ENCODE data around the gene PTPRK. TPM values are rescaled to one million over a fixed set of nuclear protein-coding genes. Genes with fewer than 3 reads are reported as not detected.

PTPRK gene
- total and polyA plus RNA-seq, 9 of the 15 experiments (the other 6 are each of a cell fraction or from before 2014, with no cell fraction given), result 0.04 to 0.51 TPM; not detected in 7

DNA sequence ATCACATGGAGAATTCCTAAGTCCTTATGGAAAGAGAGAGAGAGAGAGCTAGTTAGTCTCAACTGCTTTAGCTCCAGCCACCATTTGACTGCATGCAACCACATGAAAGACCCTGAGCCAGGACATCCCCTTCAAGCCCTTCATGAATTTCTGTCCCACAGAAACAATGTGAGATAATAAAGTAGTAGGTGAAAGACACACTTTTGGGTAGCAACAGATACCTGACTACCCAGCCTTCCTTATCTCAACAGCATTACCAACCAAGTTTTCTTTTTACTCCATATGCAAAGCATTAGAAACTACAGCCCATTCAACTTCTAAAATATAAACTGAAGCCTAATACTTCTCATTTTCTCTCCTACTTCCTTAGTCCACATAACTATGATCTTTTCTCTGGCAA lies 596.4 kb downstream of the PTPRK start:
- no peak for TF ChIP-seq STAG1 (CRISPR knock-in tag; IDR thresholded peaks at IDR 0.05; ENCODE audit: borderline replicate concordance)
- no peak for TF ChIP-seq LCOR (CRISPR knock-in tag; IDR thresholded peaks at IDR 0.05)
- TF ChIP-seq TEAD1 (CRISPR knock-in tag; IDR thresholded peaks at IDR 0.05), result no peak
- TF ChIP-seq ZNF217 (CRISPR knock-in tag; IDR thresholded peaks at IDR 0.05), result no peak
- TF ChIP-seq ADNP (tag; IDR thresholded peaks at IDR 0.05), result no peak
- TF ChIP-seq, protein P1, sequence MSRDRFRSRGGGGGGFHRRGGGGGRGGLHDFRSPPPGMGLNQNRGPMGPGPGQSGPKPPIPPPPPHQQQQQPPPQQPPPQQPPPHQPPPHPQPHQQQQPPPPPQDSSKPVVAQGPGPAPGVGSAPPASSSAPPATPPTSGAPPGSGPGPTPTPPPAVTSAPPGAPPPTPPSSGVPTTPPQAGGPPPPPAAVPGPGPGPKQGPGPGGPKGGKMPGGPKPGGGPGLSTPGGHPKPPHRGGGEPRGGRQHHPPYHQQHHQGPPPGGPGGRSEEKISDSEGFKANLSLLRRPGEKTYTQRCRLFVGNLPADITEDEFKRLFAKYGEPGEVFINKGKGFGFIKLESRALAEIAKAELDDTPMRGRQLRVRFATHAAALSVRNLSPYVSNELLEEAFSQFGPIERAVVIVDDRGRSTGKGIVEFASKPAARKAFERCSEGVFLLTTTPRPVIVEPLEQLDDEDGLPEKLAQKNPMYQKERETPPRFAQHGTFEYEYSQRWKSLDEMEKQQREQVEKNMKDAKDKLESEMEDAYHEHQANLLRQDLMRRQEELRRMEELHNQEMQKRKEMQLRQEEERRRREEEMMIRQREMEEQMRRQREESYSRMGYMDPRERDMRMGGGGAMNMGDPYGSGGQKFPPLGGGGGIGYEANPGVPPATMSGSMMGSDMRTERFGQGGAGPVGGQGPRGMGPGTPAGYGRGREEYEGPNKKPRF (IDR thresholded peaks at IDR 0.05; ENCODE audit: low read depth, low read length), result no peak
- TF ChIP-seq MTA1 (IDR thresholded peaks at IDR 0.05; ENCODE audit: borderline replicate concordance), result no peak
- no peak for TF ChIP-seq ZKSCAN8 (CRISPR knock-in tag; IDR thresholded peaks at IDR 0.05)
- TF ChIP-seq ZNF133 (CRISPR knock-in tag; IDR thresholded peaks at IDR 0.05), result no peak
- TF ChIP-seq ZNF197 (CRISPR knock-in tag; IDR thresholded peaks at IDR 0.05; ENCODE audit: low read depth), result no peak
- TF ChIP-seq, protein P2, sequence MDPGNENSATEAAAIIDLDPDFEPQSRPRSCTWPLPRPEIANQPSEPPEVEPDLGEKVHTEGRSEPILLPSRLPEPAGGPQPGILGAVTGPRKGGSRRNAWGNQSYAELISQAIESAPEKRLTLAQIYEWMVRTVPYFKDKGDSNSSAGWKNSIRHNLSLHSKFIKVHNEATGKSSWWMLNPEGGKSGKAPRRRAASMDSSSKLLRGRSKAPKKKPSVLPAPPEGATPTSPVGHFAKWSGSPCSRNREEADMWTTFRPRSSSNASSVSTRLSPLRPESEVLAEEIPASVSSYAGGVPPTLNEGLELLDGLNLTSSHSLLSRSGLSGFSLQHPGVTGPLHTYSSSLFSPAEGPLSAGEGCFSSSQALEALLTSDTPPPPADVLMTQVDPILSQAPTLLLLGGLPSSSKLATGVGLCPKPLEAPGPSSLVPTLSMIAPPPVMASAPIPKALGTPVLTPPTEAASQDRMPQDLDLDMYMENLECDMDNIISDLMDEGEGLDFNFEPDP (CRISPR knock-in tag; IDR thresholded peaks at IDR 0.05), result no peak
- TF ChIP-seq POLR2G (IDR thresholded peaks at IDR 0.05; ENCODE audit: low read depth, low read length), result no peak
- TF ChIP-seq, protein P3, sequence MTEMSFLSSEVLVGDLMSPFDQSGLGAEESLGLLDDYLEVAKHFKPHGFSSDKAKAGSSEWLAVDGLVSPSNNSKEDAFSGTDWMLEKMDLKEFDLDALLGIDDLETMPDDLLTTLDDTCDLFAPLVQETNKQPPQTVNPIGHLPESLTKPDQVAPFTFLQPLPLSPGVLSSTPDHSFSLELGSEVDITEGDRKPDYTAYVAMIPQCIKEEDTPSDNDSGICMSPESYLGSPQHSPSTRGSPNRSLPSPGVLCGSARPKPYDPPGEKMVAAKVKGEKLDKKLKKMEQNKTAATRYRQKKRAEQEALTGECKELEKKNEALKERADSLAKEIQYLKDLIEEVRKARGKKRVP (CRISPR knock-in tag; IDR thresholded peaks at IDR 0.05), result no peak
- no peak for TF ChIP-seq NFYB (IDR thresholded peaks at IDR 0.05; ENCODE audit: extremely low read depth, insufficient read length)
- no peak for TF ChIP-seq MEF2A (IDR thresholded peaks at IDR 0.05; ENCODE audit: control insufficient read depth, low read depth, low read length)
- no peak for TF ChIP-seq ZNF212 (CRISPR knock-in tag; IDR thresholded peaks at IDR 0.05)
- no peak for TF ChIP-seq NR1H2 (CRISPR knock-in tag; IDR thresholded peaks at IDR 0.05)
- TF ChIP-seq TFAM (CRISPR knock-in tag; conservative IDR thresholded peaks at IDR 0.05), result no peak
- TF ChIP-seq SIN3A (IDR thresholded peaks at IDR 0.05; ENCODE audit: borderline replicate concordance in 2 of 2, control insufficient read depth in 1 of 2, low read depth in 2 of 2, low read length in 2 of 2), result no peak
- H3K4me1 ChIP-seq (replicated peaks in 1 of 2; ENCODE audit: control insufficient read depth in 2 of 2, insufficient read depth in 2 of 2, low read length in 2 of 2), result no peaks in the 10 kb centered on the region
- no peak overlapping the region for H3K9ac ChIP-seq (ENCODE audit: insufficient read depth in 1 of 2, low read depth in 2 of 2, low read length in 2 of 2)
- H3K79me2 ChIP-seq (ENCODE audit: control insufficient read depth, insufficient read depth, low read length), result no peaks in the 10 kb centered on the region
- H2AFZ ChIP-seq (ENCODE audit: low read depth, low read length), result no peak overlapping the region
- ATAC-seq, result no peak
- ChIA-PET CTCF (ENCODE audit: low intra/inter-chr PET ratio) (no interaction called here), POLR2A (no interaction called here)
- no peak for FAIRE-seq
- H3K9me3 ChIP-seq (replicated peaks; ENCODE audit: control insufficient read depth, insufficient read depth, low read depth, low read length), result no peaks in the 10 kb centered on the region
- H3K27ac ChIP-seq (ENCODE audit: extremely low read depth, low read depth, low read length), result no peak overlapping the region
- no peak overlapping the region for H3K4me2 ChIP-seq (ENCODE audit: insufficient read depth, low read length)
- H3K4me3 ChIP-seq, result no peak overlapping the region
- H3K36me3 ChIP-seq (ENCODE audit: control insufficient read depth, insufficient read depth, low read length), result no peaks in the 10 kb centered on the region
- no TSS peak for BruUV-seq (replicated peaks)
- H4K20me1 ChIP-seq (replicated peaks; ENCODE audit: control insufficient read depth, insufficient read depth, low read length), result no peaks in the 10 kb centered on the region
- intact Hi-C loops (cut with micrococcal nuclease), result no loop called here
- no peaks in the 10 kb centered on the region for H3K27me3 ChIP-seq (ENCODE audit: control insufficient read depth in 2 of 2, insufficient read depth in 2 of 2, low read length in 2 of 2)
- H3K9me1 ChIP-seq (ENCODE audit: control insufficient read depth, insufficient read depth, low read length), result no peaks in the 10 kb centered on the region
- in situ Hi-C loops (cut with MboI), result no loop called here
- no peak for DNase-seq (ENCODE audit: extremely low read depth in 1 of 4, low spot score in 3 of 4)

Measured in K562 (cell line).